ENCODE data around the gene MS4A6A. TPM values are rescaled to one million over a fixed set of nuclear protein-coding genes. Genes with fewer than 3 reads are reported as not detected.
"Not testable (repeated sequence)": the region's sequence is repeated elsewhere in the genome, so short reads cannot be mapped to it uniquely, and the experiment has no call there.

The MS4A6A gene
- total RNA-seq, 4 donors from 2014 or later: 53.1 to 103 (median 71.4) TPM

GRCh38 chr11:60206616-60207015 lies 23.7 kb upstream of the MS4A6A start:
- no peak overlapping the region for H3K4me3 ChIP-seq
- no peaks in the 10 kb centered on the region for H3K36me3 ChIP-seq
- no peak for DNase-seq (ENCODE audit: low spot score in 2 of 2)
- no peaks in the 10 kb centered on the region for H3K4me1 ChIP-seq
- TF ChIP-seq EP300 (IDR thresholded peaks at IDR 0.05): no peak
- TF ChIP-seq POLR2A (IDR thresholded peaks at IDR 0.05): no peak
- TF ChIP-seq CTCF (IDR thresholded peaks at IDR 0.05): no peak
- H3K9me3 ChIP-seq: peaks cover 0 to 5% (median 2%) of the 10 kb centered on the region in 4 donors
- H3K27ac ChIP-seq: no peak overlapping the region
- no peaks in the 10 kb centered on the region for H3K27me3 ChIP-seq
- WGBS, 2 donors: 100% methylated on average over 1 of the region's 1 CpG

GRCh38 chr11:60204922-60205321 lies 22.0 kb upstream of the MS4A6A start:
- Histone ChIP-seq H3K4me1 (no peaks in the 10 kb centered on the region), H3K4me3 (no peak overlapping the region), H3K36me3 (no peaks in the 10 kb centered on the region), H3K9me3 (peaks cover 0 to 5% (median 2%) of the 10 kb centered on the region in 4 donors), H3K27ac (no peak overlapping the region), H3K27me3 (no peaks in the 10 kb centered on the region)
- DNase-seq (ENCODE audit: low spot score in 2 of 2): no peak
- TF ChIP-seq EP300 (IDR thresholded peaks at IDR 0.05) (no peak), POLR2A (IDR thresholded peaks at IDR 0.05) (no peak), CTCF (IDR thresholded peaks at IDR 0.05) (no peak)
- WGBS, 2 donors: 91 to 92% methylated on average over 4 of the region's 4 CpGs

GRCh38 chr11:60201334-60201733 lies 18.5 kb upstream of the MS4A6A start:
- H3K9me3 ChIP-seq; H3K27ac ChIP-seq; DNase-seq (ENCODE audit: low spot score in 2 of 2); H3K4me1 ChIP-seq; H3K36me3 ChIP-seq; H3K27me3 ChIP-seq; H3K4me3 ChIP-seq: not testable (repeated sequence)
- WGBS, 2 donors: 95 to 100% methylated on average over 5 to 12 of the region's 26 CpGs

GRCh38 chr11:60197442-60197841 lies 14.6 kb upstream of the MS4A6A start:
- 83 to 86% methylated on average over 1 of the region's 1 CpG for WGBS, 2 donors
- no peak overlapping the region for H3K4me3 ChIP-seq
- H3K27ac ChIP-seq: no peak overlapping the region
- H3K27me3 ChIP-seq: no peaks in the 10 kb centered on the region
- H3K9me3 ChIP-seq: peaks cover 0 to 5% (median 2%) of the 10 kb centered on the region in 4 donors
- no peaks in the 10 kb centered on the region for H3K4me1 ChIP-seq
- H3K36me3 ChIP-seq: no peaks in the 10 kb centered on the region
- no peak for DNase-seq (ENCODE audit: low spot score in 2 of 2)
- TF ChIP-seq EP300 (IDR thresholded peaks at IDR 0.05) (no peak), CTCF (IDR thresholded peaks at IDR 0.05) (no peak), POLR2A (IDR thresholded peaks at IDR 0.05) (no peak)

GRCh38 chr11:60195923-60196368 lies 13.1 kb upstream of the MS4A6A start:
- no peaks in the 10 kb centered on the region for H3K36me3 ChIP-seq
- H3K4me1 ChIP-seq: no peaks in the 10 kb centered on the region
- no peaks in the 10 kb centered on the region for H3K27me3 ChIP-seq
- no peaks in the 10 kb centered on the region for H3K9me3 ChIP-seq
- WGBS, 2 donors: 65 to 67% methylated on average over 4 of the region's 4 CpGs
- DNase-seq (ENCODE audit: low spot score in 2 of 2): no peak
- peak overlapping the region in 1 of 4 donors; percentile 1 for H3K27ac ChIP-seq
- no peak for TF ChIP-seq POLR2A (IDR thresholded peaks at IDR 0.05)
- TF ChIP-seq CTCF (IDR thresholded peaks at IDR 0.05): no peak
- peak; percentile 29 to 59 for TF ChIP-seq EP300 (IDR thresholded peaks at IDR 0.05)
- H3K4me3 ChIP-seq: no peak overlapping the region

- DNase-seq (ENCODE audit: low spot score in 2 of 2): no peak
- 49 to 58% methylated on average over 3 of the region's 3 CpGs for WGBS, 2 donors
- Histone ChIP-seq H3K9me3 (no peaks in the 10 kb centered on the region), H3K36me3 (no peaks in the 10 kb centered on the region), H3K27ac (no peak overlapping the region), H3K4me1 (no peaks in the 10 kb centered on the region), H3K27me3 (no peaks in the 10 kb centered on the region), H3K4me3 (no peak overlapping the region)
- TF ChIP-seq CTCF (IDR thresholded peaks at IDR 0.05) (no peak), EP300 (IDR thresholded peaks at IDR 0.05) (no peak), POLR2A (IDR thresholded peaks at IDR 0.05) (no peak)
Measured at GRCh38 chr11:60194511-60194910, 11.6 kb upstream of the MS4A6A start.

Measured in tibial nerve (tissue), 4 donors.